DND-41 (cell line): Measurements from ENCODE around the gene TMEM91.

Experiments
- CTCF ChIP-seq: IDR thresholded peaks from 2 replicates; pipeline ENCODE4 v1.5.1; 2012; ENCODE audit warnings: borderline replicate concordance, low read length, moderate library complexity, mild to moderate bottlenecking; ENCODE audit not compliant: poor library complexity, severe bottlenecking; ENCODE audit errors: extremely low read depth
- EZH2 ChIP-seq: IDR thresholded peaks from 3 replicates; pipeline ENCODE4 v1.6.1; 2012; ENCODE audit warnings: borderline replicate concordance, low read depth, mild to moderate bottlenecking, moderate library complexity, low read length, inconsistent platforms; ENCODE audit not compliant: severe bottlenecking

- TF ChIP-seq CTCF (peak; percentile 25), EZH2 (no peak)
Observed at GRCh38 chr19:41366089-41366488, 10.2 kb upstream of the TMEM91 start.
